Umbilical cord (tissue), 2 donors: ENCODE results near the gene LRMDA. TPM values are rescaled to one million over a fixed set of nuclear protein-coding genes. Genes with fewer than 3 reads are reported as not detected.

Source experiments
- DNase-seq: peaks from one replicate; pipeline ENCODE4 v3.0.0-alpha.2; 2015; ENCODE audit warnings: low spot score
- total RNA-seq: library from RNA; depleted of rRNA; stranded (reverse); fragments of >200 nt; gene quantifications from one replicate; pipeline ENCODE4 v1.2.3, GENCODE V29; 2014; ENCODE audit warnings: low replicate concordance; ENCODE audit not compliant: insufficient read depth

Gene LRMDA
- total RNA-seq, 1 donor from 2014 or later: 1.7 TPM

DNA sequence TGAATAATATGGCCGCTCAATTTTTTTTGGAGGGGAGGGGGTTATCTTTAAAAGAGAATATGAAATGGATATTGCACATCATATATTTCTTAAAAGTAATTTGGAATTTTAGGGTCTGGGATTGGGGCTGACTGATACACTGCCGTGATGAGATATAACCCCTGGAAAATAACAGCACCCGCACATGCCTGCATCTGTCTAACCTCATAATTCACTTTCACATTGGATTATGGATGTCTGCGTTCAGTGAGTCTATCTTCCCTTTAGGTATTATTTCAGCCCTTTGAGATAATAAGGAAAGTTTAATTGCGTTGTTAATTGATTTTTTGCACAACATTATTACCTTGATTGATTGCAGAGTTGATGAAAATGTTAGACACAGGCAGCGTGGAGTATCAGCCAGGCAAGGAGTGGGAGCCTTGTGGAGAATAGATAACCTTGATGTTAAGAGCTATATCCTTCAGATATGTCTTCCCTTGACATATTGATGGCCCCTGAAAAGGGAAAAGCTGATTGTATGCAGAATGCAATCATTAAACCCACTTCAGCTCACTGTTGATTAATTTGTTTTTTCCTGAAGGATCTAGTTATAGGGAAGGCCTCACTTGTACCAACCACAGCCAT lies 1111.0 kb downstream of the LRMDA start:
- DNase-seq: no peak

DNA sequence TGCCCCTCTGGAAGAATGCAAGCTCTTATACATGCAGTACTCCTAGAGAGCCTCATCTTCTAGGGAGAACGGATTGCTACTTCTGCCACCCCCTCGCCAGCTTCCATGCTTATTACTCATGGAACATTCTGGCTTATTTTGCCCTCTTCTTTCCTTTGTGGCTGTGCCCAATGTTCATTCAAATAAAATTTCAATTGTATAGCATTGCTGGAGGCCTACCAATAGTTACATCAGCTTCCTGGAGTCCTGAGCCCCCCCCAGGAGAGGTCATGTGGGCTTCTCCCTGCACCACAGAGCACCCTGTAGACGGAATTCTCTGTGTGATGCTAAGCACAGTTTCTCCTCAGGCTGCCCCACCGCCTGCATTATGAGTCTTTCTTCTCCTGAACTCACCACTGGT lies 1112.2 kb downstream of the LRMDA start:
- DNase-seq: no peak

- no peak for DNase-seq
Measured at GRCh38 chr10:76544789-76545188, 1113.4 kb downstream of the LRMDA start.

- DNase-seq: no peak
Measured at GRCh38 chr10:76546411-76546810, 1115.0 kb downstream of the LRMDA start.

DNA sequence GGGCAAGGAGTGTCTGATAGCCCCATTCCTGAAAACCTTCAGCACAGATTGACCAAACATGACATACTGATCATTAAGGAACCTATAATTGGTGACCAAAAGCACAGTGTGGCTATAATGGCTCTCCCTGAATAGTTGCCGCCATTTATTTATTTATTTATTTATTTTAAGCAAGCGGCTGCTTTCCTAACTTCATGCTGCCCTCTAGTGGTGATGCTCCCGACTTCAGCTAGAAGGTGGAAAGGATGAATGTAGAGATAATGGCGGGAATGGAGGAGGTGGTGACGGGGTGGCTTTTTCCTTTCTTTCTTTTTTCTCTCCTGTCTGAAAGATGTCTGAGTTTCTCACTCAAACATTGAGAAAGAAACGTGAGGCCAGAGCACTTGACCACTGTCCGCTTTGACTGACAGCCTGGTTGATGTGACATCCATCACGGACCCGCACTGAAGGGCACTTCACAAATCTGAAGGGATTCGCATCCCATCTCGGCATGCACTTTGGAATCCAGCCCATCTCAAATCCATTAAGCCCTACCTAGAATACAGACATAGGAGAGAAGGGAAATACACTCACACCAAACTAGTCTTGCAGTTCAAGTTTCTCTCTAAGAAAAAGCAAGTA lies 1116.0 kb downstream of the LRMDA start:
- DNase-seq: peak; percentile 85

DNA sequence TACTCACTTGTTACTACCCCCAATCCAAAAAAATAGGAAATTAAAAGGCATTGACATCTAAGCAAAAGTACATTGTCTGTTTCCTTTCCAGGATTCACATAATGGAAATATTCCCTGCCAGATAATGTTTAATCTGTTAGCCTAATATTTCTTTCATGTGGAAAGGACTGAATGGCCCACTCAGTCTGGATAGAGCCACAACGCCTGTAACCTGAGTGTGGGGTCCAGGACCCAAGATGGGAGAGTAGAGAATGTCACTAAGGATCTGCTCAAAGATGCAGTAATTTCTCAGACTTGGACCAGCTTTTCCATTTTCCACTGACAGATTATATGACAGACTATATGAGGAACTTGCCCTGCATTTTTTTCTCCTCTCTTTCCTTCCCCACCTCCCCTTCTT lies 1117.3 kb downstream of the LRMDA start:
- no peak for DNase-seq

- DNase-seq: no peak
Measured at GRCh38 chr10:76549171-76549570, 1117.7 kb downstream of the LRMDA start.

- DNase-seq: peak; percentile 97
Measured at GRCh38 chr10:76550806-76551205, 1119.4 kb downstream of the LRMDA start.

DNA sequence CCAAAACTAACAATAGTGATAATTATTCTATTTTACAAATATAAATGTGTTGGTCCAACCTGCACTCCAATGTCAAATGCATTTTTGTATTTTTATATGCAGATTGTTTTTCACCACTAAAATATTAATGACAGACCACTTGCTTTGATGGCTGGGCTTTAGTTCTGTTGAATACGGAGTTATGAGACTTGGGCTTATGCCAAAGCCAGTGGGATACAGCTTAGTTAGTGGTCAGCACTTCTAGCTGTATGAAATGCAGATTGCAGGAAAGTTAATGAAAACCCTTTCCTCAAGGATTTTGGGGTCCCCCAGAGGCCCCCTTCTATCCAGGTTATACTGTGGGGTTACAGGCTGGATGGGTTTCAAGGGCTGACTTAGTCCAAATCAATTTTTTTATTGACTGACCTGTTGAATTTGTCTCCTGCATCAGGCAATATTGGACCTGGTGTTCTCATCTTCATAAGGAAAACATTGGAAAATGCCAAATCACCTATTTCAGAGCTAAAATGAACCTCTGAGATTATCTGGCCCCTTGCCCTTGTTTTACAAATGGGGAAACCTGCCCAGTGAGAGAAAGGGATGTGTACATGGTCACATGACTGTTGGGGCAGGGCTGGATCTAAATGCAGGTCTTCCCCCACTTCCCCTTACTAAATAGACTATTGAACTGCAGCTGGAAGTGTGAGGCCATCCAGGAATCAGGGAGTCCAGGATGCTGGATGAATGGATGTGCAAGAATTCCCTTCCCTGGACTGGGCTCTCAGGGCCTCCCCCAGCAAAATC lies 1120.9 kb downstream of the LRMDA start:
- DNase-seq: no peak

- no peak for DNase-seq
Measured at GRCh38 chr10:76553263-76554032, 1122.0 kb downstream of the LRMDA start.

GRCh38 chr10:76554033-76554408 lies 1122.6 kb downstream of the LRMDA start:
- no peak for DNase-seq

- no peak for DNase-seq
Measured at GRCh38 chr10:76554478-76554877, 1123.1 kb downstream of the LRMDA start.

- DNase-seq: no peak
Measured at GRCh38 chr10:76555067-76555670, 1123.7 kb downstream of the LRMDA start.

- no peak for DNase-seq
Measured at GRCh38 chr10:76557366-76557765, 1125.9 kb downstream of the LRMDA start.

DNA sequence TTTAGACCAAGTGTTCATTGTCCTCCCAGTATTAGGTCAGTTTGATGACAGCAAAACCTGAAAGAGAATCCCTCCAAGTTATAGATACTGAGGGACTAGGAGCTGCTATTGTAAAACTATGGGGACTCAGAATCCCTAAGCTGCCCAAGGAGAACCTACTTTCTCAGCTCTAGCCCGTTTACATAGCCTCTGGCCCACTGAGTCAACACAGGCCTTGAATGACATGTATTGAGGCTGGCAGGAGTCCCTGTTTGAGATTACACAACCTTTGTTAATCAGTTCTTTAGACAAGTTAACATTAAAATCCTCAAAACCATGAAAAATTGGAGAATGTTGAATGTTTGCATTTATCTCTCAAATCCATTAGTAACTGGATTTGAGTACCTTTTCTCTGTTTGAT lies 1127.2 kb downstream of the LRMDA start:
- DNase-seq: no peak

- no peak for DNase-seq
Measured at GRCh38 chr10:76558996-76559891, 1127.8 kb downstream of the LRMDA start.

GRCh38 chr10:76559892-76560220 lies 1128.4 kb downstream of the LRMDA start:
- DNase-seq: no peak

DNA sequence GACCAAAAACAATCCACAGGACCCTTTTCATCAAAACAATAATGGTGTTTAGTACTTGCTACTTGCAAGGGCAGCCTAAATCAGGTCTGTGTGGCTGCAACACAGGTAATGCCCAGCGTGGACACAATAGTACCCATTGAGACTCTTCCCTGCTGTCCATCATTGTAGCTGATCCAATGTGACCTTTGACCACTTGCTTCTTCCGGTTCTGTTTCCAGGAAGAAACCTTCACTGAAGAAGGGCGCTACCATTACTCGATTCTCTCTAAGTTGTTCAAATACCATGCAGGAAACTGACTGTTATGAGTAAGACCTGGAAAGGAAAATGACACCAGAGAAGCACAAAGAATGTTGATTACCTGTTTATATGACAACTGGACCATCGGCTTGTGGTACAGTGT lies 1128.9 kb downstream of the LRMDA start:
- DNase-seq: no peak

DNA sequence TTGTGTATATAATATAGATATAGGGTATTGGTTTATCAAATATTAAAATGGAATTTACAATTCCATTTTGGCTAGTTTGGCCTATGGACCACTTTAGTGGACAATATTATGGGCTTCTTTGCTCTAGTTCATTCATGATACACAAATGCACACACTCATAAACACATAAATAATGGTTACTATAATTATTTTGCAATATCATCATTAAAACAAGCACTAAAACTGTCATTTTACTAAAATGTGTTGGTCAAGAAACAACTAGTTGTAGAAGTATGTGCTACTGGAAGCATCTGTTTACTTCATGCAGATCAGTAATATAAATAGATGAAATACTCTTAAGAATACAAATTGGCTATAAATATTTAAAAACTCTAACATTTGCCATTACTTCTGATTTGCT lies 1131.9 kb downstream of the LRMDA start:
- DNase-seq: no peak

DNA sequence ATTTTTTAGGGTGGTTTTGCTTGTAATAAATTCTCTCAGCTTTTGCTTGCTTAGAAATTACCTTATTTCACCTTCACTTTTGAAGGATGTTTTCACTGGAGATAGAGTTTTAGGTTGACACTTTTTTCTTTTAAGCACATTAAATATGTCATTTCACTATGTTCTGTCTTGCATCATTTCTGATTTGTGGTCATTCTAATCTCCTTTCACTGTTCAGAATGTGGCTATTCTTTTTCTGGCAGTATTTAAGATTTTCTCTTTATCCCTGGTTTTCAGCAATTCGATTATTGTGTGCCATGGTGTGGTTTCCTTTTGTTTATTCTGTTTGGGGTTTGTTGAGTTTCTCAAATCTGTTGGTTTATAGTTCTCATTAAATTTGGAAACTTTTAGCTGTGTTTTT lies 1140.6 kb downstream of the LRMDA start:
- no peak for DNase-seq
